ENCODE data around the gene C1orf21.
A peak's percentile ranks its signal among the peaks of the same experiment; 100 is the strongest.

Gene C1orf21

GRCh38 chr1:184582411-184582810 is 195.6 kb downstream of the C1orf21 start:
- TF ChIP-seq GATA2 (IDR thresholded peaks at IDR 0.05; ENCODE audit: low read depth, low read length) (no peak), GATA3 (IDR thresholded peaks at IDR 0.05; ENCODE audit: low read depth, low read length) (no peak)

- TF ChIP-seq GATA2 (IDR thresholded peaks at IDR 0.05; ENCODE audit: low read depth, low read length) (no peak), GATA3 (IDR thresholded peaks at IDR 0.05; ENCODE audit: low read depth, low read length) (no peak)
Measured at GRCh38 chr1:184583849-184584248, 197.0 kb downstream of the C1orf21 start.

GRCh38 chr1:184588701-184589100 is 201.9 kb downstream of the C1orf21 start:
- TF ChIP-seq GATA3 (IDR thresholded peaks at IDR 0.05; ENCODE audit: low read depth, low read length): no peak
- no peak for TF ChIP-seq GATA2 (IDR thresholded peaks at IDR 0.05; ENCODE audit: low read depth, low read length)

GRCh38 chr1:184590163-184590750 is 203.4 kb downstream of the C1orf21 start:
- TF ChIP-seq GATA2 (IDR thresholded peaks at IDR 0.05; ENCODE audit: low read depth, low read length) (no peak), GATA3 (IDR thresholded peaks at IDR 0.05; ENCODE audit: low read depth, low read length) (no peak)

- no peak for TF ChIP-seq GATA3 (IDR thresholded peaks at IDR 0.05; ENCODE audit: low read depth, low read length)
- TF ChIP-seq GATA2 (IDR thresholded peaks at IDR 0.05; ENCODE audit: low read depth, low read length): no peak
Measured at GRCh38 chr1:184593597-184593996, 206.8 kb downstream of the C1orf21 start.

GRCh38 chr1:184595596-184595995 is 208.8 kb downstream of the C1orf21 start:
- no peak for TF ChIP-seq GATA2 (IDR thresholded peaks at IDR 0.05; ENCODE audit: low read depth, low read length)
- no peak for TF ChIP-seq GATA3 (IDR thresholded peaks at IDR 0.05; ENCODE audit: low read depth, low read length)

GRCh38 chr1:184596950-184597645 is 210.3 kb downstream of the C1orf21 start:
- TF ChIP-seq GATA3 (IDR thresholded peaks at IDR 0.05; ENCODE audit: low read depth, low read length) (no peak), GATA2 (IDR thresholded peaks at IDR 0.05; ENCODE audit: low read depth, low read length) (no peak)

GRCh38 chr1:184597650-184598357 is 211.0 kb downstream of the C1orf21 start:
- TF ChIP-seq GATA2 (IDR thresholded peaks at IDR 0.05; ENCODE audit: low read depth, low read length) (peak; percentile 70), GATA3 (IDR thresholded peaks at IDR 0.05; ENCODE audit: low read depth, low read length) (0 out of 2 replicates have a peak, but pooled peaks have one; percentile 44)

- no peak for TF ChIP-seq GATA2 (IDR thresholded peaks at IDR 0.05; ENCODE audit: low read depth, low read length)
- no peak for TF ChIP-seq GATA3 (IDR thresholded peaks at IDR 0.05; ENCODE audit: low read depth, low read length)
Measured at GRCh38 chr1:184598403-184599193, 211.8 kb downstream of the C1orf21 start.

- no peak for TF ChIP-seq GATA3 (IDR thresholded peaks at IDR 0.05; ENCODE audit: low read depth, low read length)
- TF ChIP-seq GATA2 (IDR thresholded peaks at IDR 0.05; ENCODE audit: low read depth, low read length): no peak
Measured at GRCh38 chr1:184604152-184604900, 217.5 kb downstream of the C1orf21 start.

GRCh38 chr1:184605941-184606340 is 219.1 kb downstream of the C1orf21 start:
- TF ChIP-seq GATA2 (IDR thresholded peaks at IDR 0.05; ENCODE audit: low read depth, low read length) (no peak), GATA3 (IDR thresholded peaks at IDR 0.05; ENCODE audit: low read depth, low read length) (no peak)

- TF ChIP-seq GATA2 (IDR thresholded peaks at IDR 0.05; ENCODE audit: low read depth, low read length) (no peak), GATA3 (IDR thresholded peaks at IDR 0.05; ENCODE audit: low read depth, low read length) (no peak)
Measured at GRCh38 chr1:184606786-184607185, 220.0 kb downstream of the C1orf21 start.

- TF ChIP-seq GATA2 (IDR thresholded peaks at IDR 0.05; ENCODE audit: low read depth, low read length): no peak
- TF ChIP-seq GATA3 (IDR thresholded peaks at IDR 0.05; ENCODE audit: low read depth, low read length): no peak
Measured at GRCh38 chr1:184608581-184608980, 221.8 kb downstream of the C1orf21 start.
